ENCODE results near the gene ZNF341.

Gene ZNF341

DNA sequence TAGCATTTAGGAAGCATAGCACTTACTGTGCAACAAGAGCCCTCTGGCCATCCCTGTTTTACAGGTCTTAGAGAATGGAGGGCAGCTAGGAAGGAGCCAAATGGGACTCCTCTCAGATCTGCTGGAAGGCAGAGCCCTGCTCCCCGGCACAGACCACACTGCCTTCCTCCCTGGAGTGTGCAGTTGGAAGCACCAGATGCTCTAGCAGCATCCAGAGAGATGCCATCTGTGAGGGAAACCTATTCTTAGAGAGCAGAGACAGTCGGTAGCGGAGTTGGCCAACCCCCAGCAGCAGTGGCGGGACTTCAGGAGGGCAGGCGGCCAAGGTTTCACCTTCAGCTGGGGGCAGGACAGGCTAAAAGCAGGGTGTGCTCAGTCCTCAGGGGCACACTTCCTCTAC lies 28.9 kb upstream of the ZNF341 start:
- no peak for DNase-seq (ENCODE audit: low read depth, low spot score)

DNA sequence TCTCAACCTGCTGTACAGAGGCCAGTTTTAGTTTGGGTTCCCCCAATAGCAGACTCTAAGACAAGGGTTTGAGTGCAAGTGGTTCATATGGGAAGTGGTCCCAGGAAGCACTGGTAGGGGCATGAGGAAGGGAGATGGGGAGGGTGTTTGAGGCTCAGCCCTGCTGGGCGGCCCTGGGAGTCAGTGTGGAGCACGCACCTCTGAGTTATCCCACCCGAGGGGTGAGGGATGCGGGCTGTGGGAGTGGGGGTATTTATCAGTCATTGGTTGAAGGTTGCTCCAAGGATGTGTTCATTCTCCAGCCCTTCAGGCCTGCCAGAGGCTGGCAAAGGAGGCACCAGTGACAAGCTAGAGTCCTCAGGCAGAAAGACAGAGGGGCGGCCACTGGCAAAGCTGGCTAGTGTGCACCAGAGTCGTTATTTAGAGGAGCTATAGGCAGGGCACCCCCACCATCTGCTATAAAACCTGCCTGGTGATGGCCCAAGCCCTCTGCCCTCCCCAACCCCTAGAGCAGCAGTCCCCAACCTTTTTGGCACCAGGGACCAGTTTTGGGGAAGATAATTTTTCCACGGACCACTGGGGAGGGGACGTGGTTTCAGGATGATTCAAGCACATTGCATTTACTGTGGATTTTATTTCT lies 28.2 kb upstream of the ZNF341 start:
- no peak for DNase-seq (ENCODE audit: low read depth, low spot score)

DNA sequence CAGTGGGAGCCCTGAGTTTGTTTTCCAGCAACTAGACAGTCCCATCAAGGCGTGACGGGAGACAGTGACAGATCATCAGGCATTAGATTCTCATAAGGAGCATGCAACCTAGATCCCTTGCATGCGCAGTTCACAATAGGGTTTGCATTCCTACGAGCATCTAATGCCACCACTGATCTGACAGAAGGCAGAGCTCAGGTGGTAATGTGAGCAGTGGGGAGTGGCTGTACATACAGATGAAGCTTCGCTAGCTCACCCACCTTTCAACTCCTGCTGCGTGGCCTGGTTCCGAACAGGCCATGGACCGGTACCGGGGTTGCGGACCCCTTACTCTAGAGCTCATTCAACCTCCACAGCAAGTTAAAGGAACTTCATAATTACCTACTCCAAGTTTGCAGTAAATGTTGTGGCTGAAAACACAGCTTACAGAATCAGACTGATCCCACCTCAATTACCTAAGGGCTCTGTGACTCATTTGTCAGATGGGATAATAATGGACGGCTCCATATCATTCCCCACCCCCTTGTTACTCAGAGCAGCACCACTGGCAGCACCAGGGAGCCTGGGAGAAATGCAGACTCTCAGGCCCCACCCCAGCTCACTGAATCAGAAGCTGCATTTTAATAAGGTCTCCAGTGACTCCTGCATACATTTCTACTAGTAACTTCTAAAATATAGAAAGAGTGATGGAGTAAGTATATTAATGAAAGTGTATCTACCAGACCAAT lies 27.4 kb upstream of the ZNF341 start:
- DNase-seq (ENCODE audit: low read depth, low spot score) = no peak

DNA sequence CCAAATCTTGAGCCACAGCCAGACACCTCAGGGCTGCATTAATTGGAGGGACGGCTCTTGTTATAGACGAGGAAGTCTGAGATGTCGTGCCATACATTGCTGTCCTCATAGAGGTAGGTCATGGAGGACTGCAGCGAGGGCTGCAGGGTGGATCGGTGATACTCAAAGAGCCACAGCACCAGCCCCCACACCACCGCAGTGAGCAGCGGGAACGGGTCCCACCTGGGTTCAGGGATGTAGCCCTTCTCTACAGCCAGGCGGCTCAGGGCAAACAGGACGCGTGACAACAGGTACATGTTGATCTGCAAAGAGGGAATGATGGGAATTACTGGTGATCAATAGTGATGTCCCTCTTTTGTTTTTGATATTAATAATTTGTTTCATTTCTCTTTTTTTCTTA lies 24.1 kb upstream of the ZNF341 start:
- DNase-seq (ENCODE audit: low read depth, low spot score) = no peak

DNA sequence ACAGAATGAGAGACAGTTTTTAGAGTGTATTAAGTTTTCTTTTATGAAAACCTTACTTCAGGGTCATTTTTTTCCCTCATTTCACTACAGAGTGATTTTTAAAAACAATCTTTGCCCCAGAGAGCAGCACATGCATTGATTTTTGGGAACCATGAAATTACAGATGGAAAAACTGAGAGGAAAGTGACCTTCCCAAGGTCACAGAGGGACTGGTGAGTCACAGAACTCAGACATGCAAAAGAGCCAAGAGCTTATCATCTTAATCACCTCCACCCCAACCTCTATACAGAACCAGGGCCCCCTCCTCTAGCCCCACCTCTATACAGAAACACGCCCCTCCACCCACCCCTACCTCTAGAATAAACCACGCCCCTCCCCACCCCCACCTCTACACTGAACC lies 22.4 kb upstream of the ZNF341 start:
- DNase-seq (ENCODE audit: low read depth, low spot score) = no peak

DNA sequence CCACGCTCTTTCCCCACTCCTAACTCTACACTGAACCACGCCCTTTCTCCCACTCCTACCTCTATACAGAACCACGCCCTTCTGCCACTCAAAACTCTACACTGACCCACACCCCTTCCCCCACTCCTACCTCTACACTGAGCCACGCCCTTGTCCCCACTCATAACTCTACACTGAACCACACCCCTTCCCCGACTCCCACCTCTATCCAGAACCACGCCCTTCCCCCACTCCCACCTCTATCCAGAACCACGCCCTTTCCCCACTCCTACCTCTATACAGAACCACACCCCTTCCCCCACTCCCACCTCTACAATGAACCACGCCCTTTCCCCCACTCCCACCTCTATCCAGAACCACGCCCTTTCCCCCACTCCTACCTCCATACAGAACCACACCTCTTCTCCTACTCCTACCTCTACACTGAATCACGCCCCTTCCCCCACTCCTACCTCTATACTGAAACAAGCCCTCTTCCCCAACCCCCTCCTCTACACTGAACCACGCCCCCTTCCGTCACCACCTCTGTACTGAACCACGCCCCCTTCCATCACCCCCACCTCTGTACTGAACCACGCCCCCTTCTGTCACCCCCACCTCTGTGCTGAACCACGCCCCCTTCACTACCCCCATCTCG lies 21.8 kb upstream of the ZNF341 start:
- no peak for DNase-seq (ENCODE audit: low read depth, low spot score)

DNA sequence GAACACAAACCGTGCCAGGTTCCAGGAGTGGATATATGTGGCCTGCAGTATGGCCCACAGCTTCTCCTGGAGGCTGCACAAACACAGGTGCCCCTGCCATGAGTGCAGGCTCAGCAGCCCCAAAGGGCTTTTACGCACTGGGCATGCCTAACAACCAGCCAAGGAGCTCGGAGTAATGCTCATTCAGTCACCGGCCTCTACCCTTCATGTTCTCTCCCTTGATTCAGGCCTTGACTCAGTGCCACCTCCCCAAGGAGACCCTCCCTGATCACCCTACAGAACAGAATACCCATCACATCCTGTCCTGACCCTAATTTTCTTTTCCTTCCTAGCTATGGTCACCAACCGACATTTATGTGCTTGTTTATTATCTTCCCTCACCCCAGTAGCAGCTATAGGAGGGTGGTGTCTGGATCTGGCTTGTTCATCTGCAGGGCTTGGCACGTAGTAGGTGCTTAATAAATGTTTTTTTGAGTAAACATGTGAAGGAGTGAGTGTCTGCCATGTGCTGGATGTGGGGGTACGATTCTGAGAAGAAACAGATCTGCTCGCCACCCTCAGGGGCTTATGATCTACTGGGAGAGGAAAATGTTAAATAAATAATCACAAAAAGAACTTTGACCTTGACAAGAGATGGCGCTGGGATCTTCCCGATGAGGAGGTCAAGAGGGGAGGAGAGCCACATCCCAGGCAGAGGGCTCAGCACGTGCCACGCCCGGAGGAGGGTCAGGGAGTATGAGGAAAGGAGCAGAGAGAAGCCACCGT lies 20.9 kb upstream of the ZNF341 start:
- no peak for DNase-seq (ENCODE audit: low read depth, low spot score)

DNA sequence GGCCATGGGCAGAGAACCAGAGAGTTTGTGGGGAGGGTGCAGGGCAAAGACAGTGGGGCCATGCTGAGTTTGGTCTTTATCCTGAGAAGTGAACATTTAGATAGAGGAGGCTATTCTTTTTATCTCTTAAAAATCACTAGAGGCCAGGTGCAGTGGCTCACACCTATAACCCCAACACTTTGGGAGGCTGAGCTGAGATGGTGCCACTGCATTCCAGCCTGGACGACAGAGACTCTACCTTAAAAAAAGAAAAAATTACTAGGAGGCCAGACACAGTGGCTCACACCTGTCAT lies 20.4 kb upstream of the ZNF341 start:
- DNase-seq (ENCODE audit: low read depth, low spot score) = no peak

DNA sequence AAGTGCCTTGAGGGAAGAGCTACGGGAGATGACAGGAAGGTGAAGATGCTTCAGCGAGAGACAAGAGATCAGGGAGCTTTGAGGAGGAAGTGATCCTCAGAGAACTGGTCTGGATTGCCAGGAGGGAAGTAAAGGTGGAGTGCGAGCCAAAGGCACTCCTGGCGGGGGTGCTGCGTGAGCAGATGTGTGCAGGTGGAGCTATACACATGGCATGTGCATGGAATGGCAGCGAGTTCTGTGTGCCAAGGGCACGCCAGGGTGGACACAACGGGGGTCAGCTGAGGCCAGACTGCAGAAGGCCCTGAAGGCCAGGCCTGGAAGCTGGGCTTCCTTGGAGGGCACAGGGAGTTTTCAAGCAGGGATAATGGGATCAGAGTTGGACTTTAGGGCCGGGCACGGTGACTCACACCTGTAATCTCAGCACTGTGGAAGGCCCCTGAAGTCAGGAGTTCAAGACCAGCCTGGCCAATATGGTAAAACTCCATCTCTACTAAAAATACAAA lies 17.9 kb upstream of the ZNF341 start:
- DNase-seq (ENCODE audit: low read depth, low spot score) = no peak

DNA sequence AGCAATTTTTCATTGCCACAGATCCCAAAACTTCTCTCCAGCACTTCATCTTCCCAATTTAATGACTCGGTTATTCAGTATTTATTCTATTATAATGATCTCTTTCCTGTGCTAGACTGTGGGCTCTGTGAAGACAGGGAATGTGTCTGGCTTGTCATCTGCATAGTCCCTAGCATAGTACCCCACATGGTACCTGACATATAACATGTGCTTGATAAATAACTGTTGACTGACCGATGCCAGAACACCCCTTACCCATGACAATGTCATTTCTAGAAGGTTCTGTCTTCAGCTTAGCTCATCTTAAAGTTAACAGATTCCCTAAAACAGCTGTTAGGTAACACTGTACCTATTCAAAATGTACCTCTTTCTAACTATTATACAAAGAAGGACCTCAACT lies 15.3 kb upstream of the ZNF341 start:
- no peak for DNase-seq (ENCODE audit: low read depth, low spot score)

DNA sequence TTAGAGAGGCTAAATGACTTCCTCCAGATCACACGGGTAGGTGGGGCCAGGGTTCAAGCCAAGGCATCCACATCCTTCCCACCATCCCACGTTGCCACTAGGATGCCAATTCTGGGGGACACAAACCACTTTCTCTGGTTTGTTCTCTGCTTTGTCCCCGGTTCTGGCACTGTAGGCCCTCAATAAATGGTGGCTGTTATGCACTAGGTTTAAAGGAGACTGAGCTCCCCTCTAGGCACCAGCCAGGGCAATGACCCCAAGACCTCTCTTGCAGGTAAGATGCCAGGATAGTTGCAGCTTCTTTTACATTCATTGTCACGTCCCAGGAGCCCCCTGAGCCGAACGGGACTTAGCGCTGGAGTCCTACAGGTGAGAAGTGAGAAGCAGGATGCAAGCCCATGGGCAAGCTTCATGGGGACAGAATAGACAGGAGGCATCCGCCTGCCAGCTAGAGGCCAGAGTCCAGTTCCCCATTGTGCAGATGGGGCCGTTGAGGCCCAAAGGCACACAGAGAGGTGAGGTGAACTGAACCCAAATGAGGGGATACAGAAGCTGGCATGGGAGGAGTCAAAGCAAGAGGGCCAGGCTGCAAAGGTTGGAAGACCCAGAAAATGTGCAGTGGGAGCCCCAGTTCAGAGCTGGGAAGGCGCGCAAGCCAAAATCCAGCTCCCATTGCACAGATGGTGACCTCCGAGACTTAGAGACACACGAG lies 12.4 kb upstream of the ZNF341 start:
- no peak for DNase-seq (ENCODE audit: low read depth, low spot score)

DNA sequence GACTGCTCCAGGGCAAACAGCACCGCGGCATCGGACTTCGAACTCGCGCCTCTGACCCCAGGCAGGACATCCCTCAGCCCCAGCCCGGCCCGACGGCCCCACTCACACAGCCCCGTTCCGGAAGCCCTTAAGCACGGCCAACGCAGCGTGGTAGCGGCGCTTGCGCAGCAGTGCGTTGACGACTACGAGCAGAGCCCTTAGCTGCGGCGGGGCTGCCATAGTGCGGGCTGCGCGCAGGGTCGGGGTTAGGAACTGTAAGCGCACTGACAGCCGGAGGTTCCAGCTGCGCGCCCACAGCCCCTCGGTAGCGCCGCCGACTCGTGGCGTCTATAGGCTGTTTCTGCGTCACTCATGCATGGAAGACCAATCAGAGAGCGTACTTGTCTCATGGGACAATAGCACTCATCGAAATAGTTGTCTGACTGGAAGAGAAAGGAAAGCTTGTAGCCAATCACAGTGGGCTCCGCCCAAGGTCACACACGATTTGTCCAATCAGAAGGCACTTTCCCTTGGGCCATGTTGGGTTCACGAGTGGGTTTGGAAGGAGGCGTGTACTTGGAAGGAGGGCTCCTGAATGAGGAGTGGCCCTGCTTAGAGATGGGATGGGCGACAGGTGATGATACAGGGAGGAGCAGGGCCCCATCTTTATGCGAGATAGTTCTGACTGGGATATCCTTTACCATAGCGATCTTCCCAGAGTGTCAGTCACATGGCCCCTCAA lies 11.6 kb upstream of the ZNF341 start, which contains the start of gene PXMP4:
PXMP4 (minus strand) TSS at position 322 of the 721 bp plus-strand sequence; CDS start at position 219, 103 bp downstream.
- DNase-seq (ENCODE audit: low read depth, low spot score) = peak; percentile 95

DNA sequence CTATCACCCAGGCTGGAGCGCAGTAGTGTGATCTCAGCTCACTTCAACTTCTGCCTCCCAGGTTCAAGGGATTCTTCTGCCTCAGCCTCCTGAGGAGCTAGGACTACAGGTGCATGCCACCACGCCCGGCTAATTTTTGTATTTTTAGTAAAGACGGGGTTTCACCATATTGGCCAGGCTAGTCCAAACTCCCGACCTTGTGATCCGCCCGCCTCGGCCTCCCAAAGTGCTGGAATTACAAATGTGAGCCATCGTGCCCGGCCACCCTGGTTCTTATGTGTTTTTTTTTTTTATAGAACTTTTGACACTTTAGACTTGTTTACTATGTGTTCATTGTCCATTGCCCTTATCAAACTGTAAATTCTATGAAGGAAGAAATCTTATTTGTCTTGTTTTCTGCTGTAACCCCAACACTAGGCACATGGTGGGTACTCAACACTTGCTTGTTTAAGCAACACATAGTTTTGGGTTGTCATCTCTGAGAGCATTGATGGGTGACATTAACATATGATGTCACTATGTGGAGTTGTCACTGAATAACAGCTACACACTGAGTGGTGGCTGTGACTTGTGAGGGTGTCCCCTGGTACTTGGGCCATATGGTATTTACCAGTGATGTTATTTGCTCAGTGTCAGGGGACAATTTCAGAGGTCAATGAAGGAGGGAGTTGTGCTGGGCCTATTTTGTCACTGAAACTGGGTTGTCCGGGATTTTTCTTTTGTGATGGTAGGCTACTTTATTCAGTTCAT lies 10.2 kb upstream of the ZNF341 start:
- no peak for DNase-seq (ENCODE audit: low read depth, low spot score)

DNA sequence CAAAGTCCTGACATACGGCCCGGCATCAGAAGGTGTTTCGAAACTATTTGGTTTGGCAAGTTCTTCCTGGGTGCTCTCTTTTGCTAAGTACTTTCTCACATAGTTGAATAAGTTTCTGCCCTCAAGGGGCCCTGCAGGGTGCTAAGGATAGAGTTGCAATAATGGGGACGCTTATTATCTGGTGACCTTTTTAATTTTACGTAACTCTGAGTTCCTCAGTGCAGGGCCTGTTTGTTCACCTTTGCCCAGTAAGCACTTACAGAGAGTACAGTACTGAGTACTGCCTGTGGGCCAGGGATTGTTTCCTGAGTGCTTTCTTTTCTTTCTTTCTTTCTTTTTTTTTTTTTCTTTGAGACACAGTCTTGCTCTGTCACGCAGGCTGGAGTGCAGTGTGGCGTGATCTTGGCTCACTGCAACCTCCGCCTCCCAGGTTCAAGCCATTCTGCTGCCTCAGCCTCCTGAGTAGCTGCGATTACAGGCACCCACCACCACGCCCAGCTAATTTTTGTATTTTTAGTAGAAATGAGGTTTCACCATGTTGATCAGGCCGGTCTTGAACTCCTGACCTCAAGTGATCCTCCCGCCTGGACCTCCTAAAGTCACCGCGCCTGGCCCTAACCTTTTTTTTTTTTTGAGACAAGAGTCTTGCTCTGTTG lies 7.2 kb upstream of the ZNF341 start:
- DNase-seq (ENCODE audit: low read depth, low spot score) = no peak

DNA sequence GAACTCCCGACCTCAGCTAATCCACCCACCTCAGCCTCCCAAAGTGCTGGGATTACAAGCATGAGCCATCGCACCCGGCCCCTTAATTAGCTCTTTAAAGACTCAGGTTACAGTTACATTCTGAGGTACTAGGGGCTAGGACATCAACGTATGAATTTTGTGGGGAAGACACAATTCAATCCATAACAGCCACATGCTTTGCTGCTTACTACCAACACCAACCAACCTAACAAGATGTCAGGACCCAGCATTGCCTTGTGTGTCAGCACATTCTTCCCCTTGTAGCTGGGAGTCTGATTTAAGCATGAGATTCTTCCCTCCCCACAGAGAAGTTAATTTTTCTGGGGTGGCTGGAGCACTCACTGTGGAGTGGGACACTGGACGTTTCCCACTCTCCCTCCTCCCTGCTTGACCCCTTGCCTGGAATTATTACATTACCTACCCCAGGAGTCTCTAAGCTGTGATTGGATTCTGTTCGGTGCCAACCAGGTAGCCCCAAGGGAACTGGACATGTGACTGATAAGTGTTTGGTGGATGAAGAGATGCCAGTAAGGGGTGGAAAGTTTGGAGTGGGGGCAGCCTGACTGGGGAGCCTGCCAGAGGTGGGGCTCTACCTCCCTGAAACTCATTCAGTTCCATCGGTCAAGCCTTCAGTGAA lies 6.1 kb upstream of the ZNF341 start:
- DNase-seq (ENCODE audit: low read depth, low spot score) = no peak

DNA sequence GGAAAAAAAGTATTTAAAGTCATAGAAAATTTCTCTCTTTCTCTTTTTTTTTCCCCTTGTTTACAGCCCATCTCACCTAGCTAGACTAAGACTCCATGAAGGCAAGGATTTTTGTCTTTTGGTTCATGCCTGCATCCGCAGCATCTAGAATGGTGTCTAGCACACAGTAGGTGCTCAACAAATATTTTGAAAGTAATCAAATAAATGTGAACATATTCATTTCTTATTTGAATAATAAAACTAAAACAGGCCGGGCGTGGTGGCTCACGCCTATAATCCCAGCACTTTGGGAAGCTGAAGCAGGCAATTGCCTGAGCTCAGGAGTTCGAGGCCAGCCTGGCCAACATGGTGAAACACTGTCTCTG lies 4.7 kb upstream of the ZNF341 start:
- no peak for DNase-seq (ENCODE audit: low read depth, low spot score)

DNA sequence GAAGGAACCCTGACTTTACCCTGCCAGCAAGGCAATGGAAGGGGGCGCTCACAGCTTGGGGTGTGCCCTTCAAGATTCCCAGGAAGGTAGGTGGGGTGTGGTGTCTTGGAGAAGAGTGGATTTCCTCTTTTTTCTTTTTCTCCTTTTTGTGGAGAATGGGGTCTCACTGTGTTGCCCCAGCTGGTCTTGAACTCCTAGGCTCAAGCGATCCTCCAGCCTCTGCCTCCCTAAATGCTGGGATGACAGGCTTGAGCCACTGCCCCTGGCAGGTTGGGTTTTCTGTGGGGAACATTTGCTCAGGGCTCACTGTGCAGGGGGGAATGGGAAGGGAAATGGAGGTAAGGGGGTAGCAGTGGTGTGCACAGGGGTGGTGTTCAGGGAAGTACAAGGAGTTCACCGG lies 4.0 kb upstream of the ZNF341 start:
- no peak for DNase-seq (ENCODE audit: low read depth, low spot score)

DNA sequence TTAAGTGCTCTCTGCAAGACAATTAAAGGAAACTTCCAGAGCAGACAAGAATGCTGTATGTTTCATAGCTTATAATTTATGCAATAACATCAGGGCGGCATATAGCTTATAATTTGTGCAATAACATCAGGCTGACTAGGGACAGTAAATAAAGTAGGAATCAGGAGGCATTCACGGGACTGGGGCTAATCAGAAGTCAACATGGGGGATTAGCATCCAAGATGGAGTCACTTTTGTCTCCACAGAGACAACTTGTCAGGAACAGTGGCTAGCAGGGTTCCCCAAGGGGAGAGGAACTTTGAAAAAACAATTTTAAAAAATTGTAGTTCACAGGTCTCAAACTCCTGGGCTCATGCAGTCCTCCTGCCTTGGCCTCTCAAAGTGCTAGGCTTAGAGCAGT lies 3.3 kb upstream of the ZNF341 start:
- no peak for DNase-seq (ENCODE audit: low read depth, low spot score)

DNA sequence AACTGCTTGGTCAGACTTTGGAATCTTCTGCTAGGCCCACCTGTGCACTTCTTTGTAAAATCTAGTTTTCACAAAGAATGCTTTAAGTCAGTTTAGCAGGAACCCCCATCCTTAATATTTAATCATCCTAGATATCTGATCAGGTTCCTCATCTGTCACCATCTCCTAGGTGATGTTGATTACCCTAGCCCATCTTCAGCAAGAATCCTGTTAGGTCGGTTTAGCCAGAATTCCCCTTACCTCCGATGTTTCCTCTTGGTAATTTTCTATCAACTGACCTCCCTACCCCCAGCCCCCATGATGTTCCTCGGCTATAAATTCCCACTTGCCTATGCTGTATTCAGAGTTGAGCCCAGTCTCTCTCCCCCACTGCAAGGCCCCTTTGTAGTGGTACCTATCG lies 2.7 kb upstream of the ZNF341 start:
- DNase-seq (ENCODE audit: low read depth, low spot score) = no peak
